ENCODE data around the gene DNTT.

Gene DNTT

GRCh38 chr10:96371356-96371755 is 67.1 kb downstream of the DNTT start:
- peak in 1 of 10 donors; percentile 56 for DNase-seq
- intact Hi-C loops (cut with DNase I): loop anchor here (10.0 kb wide), 2 partner anchors 213 to 653 kb away; partner anchors contain the start of gene TM9SF3

GRCh38 chr10:96374004-96374403 is 69.8 kb downstream of the DNTT start:
- intact Hi-C loops (cut with DNase I): loop anchor here (2.0 to 10.0 kb wide), 3 partner anchors 39 to 651 kb away; partner anchors contain the start of gene TM9SF3
- DNase-seq: no peak

- intact Hi-C loops (cut with DNase I): loop anchor here (2.0 to 10.0 kb wide), 3 partner anchors 40 to 650 kb away; partner anchors contain the start of gene TM9SF3
- peak in 3 of 10 donors; percentile 39 to 88 (median 82) for DNase-seq
Observed at GRCh38 chr10:96374639-96374984, 70.4 kb downstream of the DNTT start.

GRCh38 chr10:96374985-96375830 is 71.0 kb downstream of the DNTT start:
- DNase-seq: peak; percentile 80 to 98 (median 92)
- intact Hi-C loops (cut with DNase I): loop anchor here (1.0 to 10.0 kb wide), 6 partner anchors 20 to 650 kb away; partner anchors contain the start of genes TLL2 and TM9SF3

GRCh38 chr10:96376483-96376882 is 72.2 kb downstream of the DNTT start:
- DNase-seq: peak in 1 of 10 donors; percentile 29
- intact Hi-C loops (cut with DNase I): loop anchor here (5.0 to 10.0 kb wide), 4 partner anchors 136 to 648 kb away; partner anchors contain the start of genes TLL2 and TM9SF3

- peak in 2 of 10 donors; percentile 12 to 82 for DNase-seq
- intact Hi-C loops (cut with DNase I): loop anchor here (5.0 to 10.0 kb wide), 4 partner anchors 134 to 647 kb away; partner anchors contain the start of genes TLL2 and TM9SF3
Observed at GRCh38 chr10:96377816-96378294, 73.6 kb downstream of the DNTT start.

GRCh38 chr10:96378741-96379140 is 74.5 kb downstream of the DNTT start:
- DNase-seq: peak in 1 of 10 donors; percentile 84
- intact Hi-C loops (cut with DNase I): loop anchor here (5.0 to 10.0 kb wide), 4 partner anchors 134 to 646 kb away; partner anchors contain the start of genes TLL2 and TM9SF3

GRCh38 chr10:96379758-96380157 is 75.5 kb downstream of the DNTT start:
- peak in 2 of 10 donors; percentile 59 to 81 for DNase-seq
- intact Hi-C loops (cut with DNase I): loop anchor here (5.0 to 10.0 kb wide), 4 partner anchors 133 to 645 kb away; partner anchors contain the start of genes TLL2 and TM9SF3

- intact Hi-C loops (cut with DNase I): no loop called here
- no peak for DNase-seq
Observed at GRCh38 chr10:96380821-96381220, 76.6 kb downstream of the DNTT start.

- intact Hi-C loops (cut with DNase I): no loop called here
- no peak for DNase-seq
Observed at GRCh38 chr10:96384506-96384905, 80.3 kb downstream of the DNTT start.

GRCh38 chr10:96387161-96387560 is 82.9 kb downstream of the DNTT start:
- intact Hi-C loops (cut with DNase I): no loop called here
- no peak for DNase-seq

- intact Hi-C loops (cut with DNase I): no loop called here
- no peak for DNase-seq
Observed at GRCh38 chr10:96387601-96388000, 83.4 kb downstream of the DNTT start.
